AG09309 (cell line): ENCODE results near the gene EYA3.

Experiments used
- DNase-seq: peaks from one replicate; pipeline ENCODE4 v3.0.0-alpha.2; 2010; ENCODE audit warnings: low read depth
- H3K4me3 ChIP-seq: 2 replicates; pipeline ENCODE4 v1.5.1; 2011; ENCODE audit warnings: mild to moderate bottlenecking, low read depth, low read length, moderate library complexity; ENCODE audit not compliant: control insufficient read depth
- CTCF ChIP-seq: IDR thresholded peaks from 2 replicates; pipeline ENCODE4 v1.5.1; 2011; ENCODE audit warnings: mild to moderate bottlenecking, low read depth, low read length, inconsistent platforms; ENCODE audit not compliant: insufficient read depth, control insufficient read depth; ENCODE audit errors: missing control alignments

EYA3 gene

GRCh38 chr1:27937524-27937836, 150.9 kb downstream of the EYA3 start:
- H3K4me3 ChIP-seq: no peak overlapping the region
- DNase-seq: no peak
- TF ChIP-seq CTCF: no peak

- no peak overlapping the region for H3K4me3 ChIP-seq
- TF ChIP-seq CTCF: no peak
Observed at GRCh38 chr1:27936370-27936769, 152.0 kb downstream of the EYA3 start.

GRCh38 chr1:27935721-27936120, 152.7 kb downstream of the EYA3 start:
- H3K4me3 ChIP-seq: no peak overlapping the region
- DNase-seq: no peak
- no peak for TF ChIP-seq CTCF

More at GRCh38 chr1:27936370-27936769, 152.0 kb downstream of the EYA3 start:
- DNase-seq: no peak

GRCh38 chr1:27934818-27935549, 153.4 kb downstream of the EYA3 start, which contains the start of gene SMPDL3B:
SMPDL3B (plus strand) TSS chr1:27935000; CDS start chr1:27935184, 184 bp downstream.
- DNase-seq: no peak
- no peak within 1 kb of the TSS; the same call in 1 of the 2 replicates for H3K4me3 ChIP-seq
- no peak for TF ChIP-seq CTCF

- H3K4me3 ChIP-seq: no peak overlapping the region
- no peak for TF ChIP-seq CTCF
- no peak for DNase-seq
Observed at GRCh38 chr1:27931759-27932158, 156.7 kb downstream of the EYA3 start.

- no peak overlapping the region for H3K4me3 ChIP-seq
- no peak for TF ChIP-seq CTCF
- DNase-seq: no peak
Observed at GRCh38 chr1:27931184-27931583, 157.2 kb downstream of the EYA3 start.
